ENCODE data around the gene CWC25.

DNA sequence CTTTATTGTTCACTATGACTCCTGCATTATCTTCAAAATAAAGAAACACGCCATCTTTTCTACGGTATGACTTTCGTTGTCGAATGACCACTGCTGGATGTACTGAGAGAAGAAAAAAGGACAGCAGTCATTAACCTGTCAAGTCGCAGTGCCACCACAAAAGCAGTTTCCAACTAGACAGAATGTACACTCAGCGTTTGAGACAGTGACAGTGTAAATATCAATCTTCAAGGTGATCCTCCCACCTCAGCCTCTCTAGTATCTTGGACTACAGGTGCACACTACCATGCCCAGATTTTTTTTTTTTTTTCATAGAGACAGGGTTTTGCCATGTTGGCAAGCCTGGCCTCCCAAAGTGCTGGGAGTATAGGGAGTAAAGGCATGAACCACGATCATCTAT lies 25.3 kb upstream of the CWC25 start:
- TF ChIP-seq CTCF (IDR thresholded peaks at IDR 0.05) (no peak), POLR2AphosphoS5 (IDR thresholded peaks at IDR 0.05) (no peak)

Data from suprapubic skin (tissue), 3 donors.